Mononuclear cell (primary cell): ENCODE data around the gene FAM217A. TPM values are rescaled to one million over a fixed set of nuclear protein-coding genes. Genes with fewer than 3 reads are reported as not detected.

Source experiments
- H3K27me3 ChIP-seq: 2 replicates; pipeline ENCODE4 v1.6.0; 2011; ENCODE audit warnings: low read length, control low read depth; ENCODE audit not compliant: insufficient read depth
- H3K4me1 ChIP-seq: 2 replicates; pipeline ENCODE4 v1.5.1; 2011; ENCODE audit warnings: mild to moderate bottlenecking, low read length, control low read depth; ENCODE audit not compliant: insufficient read depth
- H3K4me3 ChIP-seq: 2 replicates; pipeline ENCODE4 v1.5.1; 2011; ENCODE audit warnings: mild to moderate bottlenecking, low read length, moderate library complexity
- H3K9me3 ChIP-seq: 2 replicates; pipeline ENCODE4 v1.5.1; 2011; ENCODE audit warnings: low read depth, mild to moderate bottlenecking, control low read depth, low read length
- total RNA-seq: library from RNA; depleted of rRNA; stranded (reverse); fragments of >200 nt; gene quantifications from one replicate; pipeline ENCODE4 v1.2.3, GENCODE V29; 2012

Gene FAM217A
- total RNA-seq, 1 donor: not detected

DNA sequence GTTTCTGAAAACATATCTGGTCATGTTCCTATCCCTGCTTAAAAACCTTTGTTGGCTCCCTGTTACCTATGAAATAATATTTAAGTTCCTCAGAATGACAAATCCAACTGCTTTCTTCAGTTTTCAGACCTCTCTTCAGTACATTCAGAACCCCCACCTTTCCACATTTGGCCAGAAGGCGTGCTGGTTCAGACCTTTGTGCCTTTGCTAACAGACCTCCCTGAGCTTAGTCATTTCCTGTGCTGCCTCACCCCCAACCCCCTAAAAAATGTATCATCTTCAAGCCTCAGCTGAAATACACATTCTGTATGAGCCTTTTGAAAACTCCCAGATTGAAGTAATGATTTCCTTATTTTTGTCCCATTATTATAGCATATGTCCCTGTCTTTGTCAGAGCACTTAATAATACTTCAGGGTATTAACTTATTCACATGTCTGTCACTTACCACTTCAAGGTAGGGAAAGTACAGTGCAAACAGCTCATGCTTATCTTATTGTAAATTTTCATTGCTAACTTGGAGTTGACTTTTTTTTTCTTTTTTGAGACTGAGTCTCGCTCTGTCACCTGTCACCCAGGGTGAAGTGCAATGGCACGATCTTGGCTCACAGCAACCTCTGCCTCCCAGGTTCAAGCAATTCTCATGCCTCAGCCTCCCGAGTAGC, 19.7 kb downstream of the FAM217A start:
- Histone ChIP-seq H3K27me3 (no peaks in the 10 kb centered on the region), H3K9me3 (no peaks in the 10 kb centered on the region), H3K4me1 (peaks cover 4% of the 10 kb centered on the region), H3K4me3 (no peak overlapping the region)

DNA sequence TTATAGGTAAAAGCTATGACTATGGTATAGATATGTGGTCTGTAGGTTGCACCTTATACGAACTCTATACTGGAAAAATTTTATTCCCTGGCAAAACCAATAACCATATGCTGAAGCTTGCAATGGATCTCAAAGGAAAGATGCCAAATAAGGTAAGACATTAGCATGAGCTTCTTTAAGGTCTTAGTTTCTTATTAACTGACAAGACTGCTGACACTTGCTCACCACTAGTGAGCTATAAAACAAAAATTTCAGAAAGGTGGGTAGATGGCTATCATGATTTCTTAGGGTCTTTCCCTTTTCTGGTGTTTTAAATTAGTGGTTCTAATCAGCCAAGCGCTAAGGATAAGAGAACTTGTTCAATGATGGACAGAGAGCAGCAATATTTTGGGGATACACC, 21.9 kb downstream of the FAM217A start:
- Histone ChIP-seq H3K4me1 (peaks cover 4% of the 10 kb centered on the region), H3K9me3 (no peaks in the 10 kb centered on the region), H3K27me3 (no peaks in the 10 kb centered on the region), H3K4me3 (no peak overlapping the region)

DNA sequence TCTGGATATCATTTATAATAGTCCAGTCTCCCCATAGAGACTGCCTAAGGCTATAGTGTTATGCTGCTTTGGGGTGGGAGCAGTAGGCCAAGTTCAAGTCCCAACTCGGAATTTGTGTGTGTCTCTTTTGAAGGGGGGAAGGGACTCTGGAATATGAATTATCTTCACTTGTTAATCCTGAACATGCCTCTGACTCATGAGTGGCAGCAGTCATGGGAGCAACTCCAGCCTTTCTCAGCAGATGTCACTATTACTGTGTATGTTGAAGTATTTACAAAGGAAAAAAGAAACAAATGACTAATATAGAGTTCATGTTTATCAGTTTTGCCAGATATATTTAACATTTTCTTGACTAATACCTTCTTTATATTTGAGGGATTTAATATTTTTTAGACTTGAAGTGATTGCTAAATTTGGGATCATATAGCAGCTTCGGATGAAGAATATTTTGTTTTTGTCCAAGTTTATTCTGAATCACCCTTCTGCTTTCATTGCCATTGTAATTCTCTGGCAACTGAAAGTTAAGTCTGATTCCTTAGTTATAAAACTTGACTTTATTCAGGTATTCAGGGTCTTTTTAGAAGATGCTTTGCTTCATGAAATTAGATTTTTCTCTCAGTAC, 23.4 kb downstream of the FAM217A start:
- H3K4me3 ChIP-seq: no peak overlapping the region
- H3K9me3 ChIP-seq: no peaks in the 10 kb centered on the region

DNA sequence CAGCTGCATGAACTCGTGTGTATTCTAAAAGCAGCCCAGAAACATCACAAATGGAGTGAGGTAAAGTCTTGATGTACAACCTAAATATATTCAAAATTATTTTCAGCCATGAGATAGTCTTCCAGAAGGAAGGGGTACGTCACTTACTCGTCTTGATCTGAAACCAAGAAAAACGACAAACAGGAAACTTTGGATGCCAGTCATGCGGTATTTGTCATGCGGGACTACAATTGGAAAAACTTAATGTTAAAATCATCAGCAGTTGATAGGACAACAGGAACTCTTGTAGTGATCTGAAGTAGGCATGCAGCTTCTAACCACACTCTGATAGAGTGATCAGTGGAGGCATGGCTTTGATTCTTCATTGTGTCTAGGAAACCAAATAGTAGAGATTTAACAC, 29.7 kb downstream of the FAM217A start:
- Histone ChIP-seq H3K27me3 (no peaks in the 10 kb centered on the region), H3K4me3 (no peak overlapping the region), H3K4me1 (no peaks in the 10 kb centered on the region), H3K9me3 (no peaks in the 10 kb centered on the region)

More for the DNA sequence above, 23.4 kb downstream of the FAM217A start:
- Histone ChIP-seq H3K27me3 (no peaks in the 10 kb centered on the region), H3K4me1 (peaks cover 4% of the 10 kb centered on the region)

DNA sequence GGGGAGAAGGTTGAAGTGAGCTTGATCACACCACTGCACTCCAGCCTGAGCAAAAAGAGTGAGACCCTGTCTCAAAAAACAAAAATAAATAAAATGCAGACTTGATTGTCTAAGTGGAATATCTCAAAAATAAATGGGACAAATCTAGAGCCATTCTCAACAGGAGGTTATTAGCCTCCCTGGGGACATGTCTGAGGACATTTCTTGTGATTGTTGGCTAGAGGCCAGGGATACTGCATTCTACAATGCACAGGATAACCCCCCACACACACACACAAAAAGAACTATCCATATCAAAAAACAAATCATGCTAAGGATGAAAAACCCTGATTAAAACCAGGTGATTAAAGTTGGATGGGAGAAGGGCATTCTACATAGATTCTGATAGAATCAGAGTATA, 37.5 kb downstream of the FAM217A start:
- H3K9me3 ChIP-seq: no peaks in the 10 kb centered on the region
- peaks cover 2% of the 10 kb centered on the region for H3K4me1 ChIP-seq
- no peaks in the 10 kb centered on the region for H3K27me3 ChIP-seq
- H3K4me3 ChIP-seq: no peak overlapping the region

DNA sequence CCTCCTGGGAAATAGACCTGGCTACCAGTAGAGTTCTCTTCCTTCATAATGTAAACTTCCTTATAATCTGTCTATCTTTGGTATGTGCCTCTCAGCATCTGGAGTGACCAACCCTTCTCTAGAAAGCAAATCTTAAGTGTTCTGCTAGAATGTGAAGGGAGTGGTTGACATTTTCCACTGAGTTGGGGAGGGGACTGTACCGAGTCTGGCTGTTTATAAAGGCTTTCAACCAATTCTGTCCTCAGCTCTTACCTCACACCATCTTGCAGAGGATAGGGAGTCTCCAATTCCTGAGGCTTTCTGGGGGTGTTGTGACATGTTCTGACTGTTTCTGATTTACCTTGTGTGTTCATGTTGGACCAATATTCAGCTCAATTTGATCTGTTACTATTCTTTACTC, 39.6 kb downstream of the FAM217A start:
- no peak overlapping the region for H3K4me3 ChIP-seq
- peaks cover 10% of the 10 kb centered on the region for H3K4me1 ChIP-seq
- no peaks in the 10 kb centered on the region for H3K9me3 ChIP-seq
- H3K27me3 ChIP-seq: no peaks in the 10 kb centered on the region

DNA sequence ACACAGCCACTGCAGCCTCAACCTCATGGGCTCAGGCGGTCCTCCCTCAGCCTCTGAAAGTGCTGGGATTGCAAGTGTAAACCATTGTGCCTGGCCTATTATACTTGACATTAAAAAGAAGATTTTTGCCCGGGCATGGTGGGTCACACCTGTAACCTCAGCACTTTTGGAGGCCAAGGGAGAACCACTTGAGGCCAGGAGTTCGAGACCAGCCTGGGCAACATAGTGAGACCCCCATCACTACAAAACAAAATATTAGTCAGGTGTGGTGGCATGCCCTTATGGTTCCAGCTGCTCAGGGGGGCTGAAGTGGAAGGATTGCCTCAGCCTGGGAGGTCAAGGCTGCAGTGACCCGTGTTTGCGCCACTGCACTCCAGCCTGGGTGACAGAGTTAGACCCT, 42.4 kb downstream of the FAM217A start:
- Histone ChIP-seq H3K4me1 (peaks cover 10% of the 10 kb centered on the region), H3K4me3 (no peak overlapping the region), H3K9me3 (no peaks in the 10 kb centered on the region), H3K27me3 (no peaks in the 10 kb centered on the region)

DNA sequence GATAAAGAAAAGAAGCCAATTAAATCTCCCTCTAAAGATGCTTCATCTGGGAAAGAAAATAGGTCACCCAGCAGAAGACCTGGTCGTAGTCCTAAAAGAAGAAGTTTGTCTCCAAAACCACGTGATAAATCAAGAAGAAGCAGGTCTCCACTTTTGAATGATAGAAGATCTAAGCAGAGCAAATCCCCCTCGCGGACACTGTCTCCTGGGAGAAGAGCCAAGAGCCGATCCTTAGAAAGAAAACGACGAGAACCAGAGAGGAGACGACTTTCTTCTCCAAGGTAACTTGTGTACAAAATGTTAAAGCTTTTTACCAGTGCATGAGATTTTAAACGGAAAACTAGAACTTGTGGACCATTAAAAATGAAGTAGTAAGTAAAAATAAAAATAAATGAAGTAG, 46.5 kb downstream of the FAM217A start:
- Histone ChIP-seq H3K9me3 (no peaks in the 10 kb centered on the region), H3K4me1 (peaks cover 33% of the 10 kb centered on the region), H3K4me3 (no peak overlapping the region), H3K27me3 (no peaks in the 10 kb centered on the region)

DNA sequence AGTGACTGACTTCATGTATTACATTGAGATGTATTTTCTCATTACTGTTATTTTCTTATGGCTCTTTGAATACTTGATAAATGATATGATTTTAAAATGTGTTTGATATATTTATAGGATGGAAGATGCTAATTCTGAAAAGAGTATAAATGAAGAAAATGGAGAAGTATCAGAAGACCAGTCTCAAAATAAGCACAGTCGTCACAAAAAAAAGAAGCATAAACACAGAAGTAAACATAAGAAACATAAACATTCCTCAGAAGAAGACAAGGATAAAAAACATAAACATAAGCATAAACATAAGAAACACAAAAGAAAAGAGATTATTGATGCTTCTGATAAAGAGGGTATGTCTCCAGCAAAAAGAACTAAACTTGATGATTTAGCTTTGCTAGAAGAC, 47.5 kb downstream of the FAM217A start:
- peaks cover 35% of the 10 kb centered on the region for H3K4me1 ChIP-seq
- no peak overlapping the region for H3K4me3 ChIP-seq
- no peaks in the 10 kb centered on the region for H3K27me3 ChIP-seq
- H3K9me3 ChIP-seq: no peaks in the 10 kb centered on the region

DNA sequence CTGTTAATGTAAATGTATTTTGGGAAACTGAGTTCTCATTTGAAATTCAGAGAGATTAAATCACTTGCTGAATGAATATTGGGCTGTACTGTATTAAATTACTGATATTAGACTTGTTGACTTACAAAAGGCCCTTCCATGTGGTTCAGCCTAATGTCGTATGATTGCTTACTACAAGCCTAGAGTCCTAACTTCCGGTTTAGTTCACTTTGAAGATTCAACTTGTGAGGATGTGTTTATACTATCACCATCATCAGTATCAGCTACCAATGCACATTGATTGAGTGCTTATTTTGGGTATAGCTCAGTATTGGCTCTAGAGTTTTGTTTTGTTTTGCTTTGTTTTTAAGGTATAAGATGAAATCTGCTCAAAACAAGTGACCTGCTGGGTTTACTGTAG, 48.3 kb downstream of the FAM217A start:
- Histone ChIP-seq H3K9me3 (no peaks in the 10 kb centered on the region), H3K4me3 (no peak overlapping the region), H3K27me3 (no peaks in the 10 kb centered on the region), H3K4me1 (peaks cover 33% of the 10 kb centered on the region)

DNA sequence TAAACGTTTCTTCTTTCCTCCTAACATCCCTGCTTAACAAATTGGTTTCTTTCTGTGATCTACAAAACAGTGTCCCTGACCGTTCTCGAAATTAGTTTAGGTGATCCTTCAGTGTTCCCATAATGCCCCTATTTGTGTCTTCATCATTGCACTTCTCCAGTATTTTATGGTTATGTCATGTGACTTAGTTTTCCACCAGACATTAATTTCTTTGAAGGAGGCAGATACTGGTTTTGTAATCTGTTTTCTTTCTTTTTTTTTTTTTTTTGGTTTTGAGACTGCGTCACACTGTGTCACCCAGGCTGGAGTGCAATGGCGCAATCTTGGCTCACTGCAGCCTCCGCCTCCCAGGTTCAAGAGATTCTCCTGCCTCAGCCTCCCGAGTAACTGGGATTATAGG, 49.2 kb downstream of the FAM217A start:
- H3K4me3 ChIP-seq: no peak overlapping the region
- peaks cover 32% of the 10 kb centered on the region for H3K4me1 ChIP-seq
- H3K9me3 ChIP-seq: no peaks in the 10 kb centered on the region
- no peaks in the 10 kb centered on the region for H3K27me3 ChIP-seq

DNA sequence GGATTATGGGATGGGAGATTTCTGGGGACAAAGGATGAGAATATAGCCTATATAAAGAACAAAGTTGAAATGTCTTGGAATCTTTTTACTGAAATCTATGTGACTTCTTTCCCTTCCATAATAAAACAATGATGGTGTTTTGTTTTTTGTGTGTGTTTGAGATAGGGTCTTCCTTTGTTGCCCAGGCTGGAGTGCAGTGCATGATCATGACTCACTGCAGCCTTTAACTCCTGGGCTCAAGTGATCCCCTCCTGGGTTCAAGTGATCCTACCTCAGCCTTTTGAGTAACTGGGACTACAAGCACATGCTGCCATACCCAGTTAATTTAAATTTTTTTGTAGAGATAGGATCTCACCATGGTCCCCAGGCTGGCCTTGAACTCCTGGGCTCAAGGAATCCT, 50.9 kb downstream of the FAM217A start:
- no peak overlapping the region for H3K4me3 ChIP-seq
- H3K4me1 ChIP-seq: peaks cover 47% of the 10 kb centered on the region
- H3K9me3 ChIP-seq: no peaks in the 10 kb centered on the region
- H3K27me3 ChIP-seq: no peaks in the 10 kb centered on the region

DNA sequence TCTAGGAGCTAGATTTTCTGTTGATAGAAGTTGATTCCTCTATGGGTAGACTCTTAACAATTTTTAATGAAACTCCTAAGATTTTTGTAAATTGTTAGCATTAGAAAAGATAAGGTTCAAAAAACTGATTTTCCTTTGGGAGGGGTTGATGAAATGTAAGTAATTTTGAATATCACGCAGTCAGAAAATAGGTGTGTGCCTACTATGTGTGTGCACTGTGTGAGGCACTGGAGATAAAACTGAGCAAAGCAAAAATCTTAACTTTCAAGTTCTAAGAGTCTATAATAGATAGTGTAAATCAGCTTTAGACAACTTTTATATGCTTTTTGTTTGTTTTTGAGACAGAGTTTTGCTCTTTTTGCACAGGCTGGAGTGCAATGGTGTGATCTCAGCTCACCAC, 53.3 kb downstream of the FAM217A start:
- peaks cover 61% of the 10 kb centered on the region for H3K4me1 ChIP-seq
- no peaks in the 10 kb centered on the region for H3K27me3 ChIP-seq
- no peaks in the 10 kb centered on the region for H3K9me3 ChIP-seq
- H3K4me3 ChIP-seq: no peak overlapping the region

DNA sequence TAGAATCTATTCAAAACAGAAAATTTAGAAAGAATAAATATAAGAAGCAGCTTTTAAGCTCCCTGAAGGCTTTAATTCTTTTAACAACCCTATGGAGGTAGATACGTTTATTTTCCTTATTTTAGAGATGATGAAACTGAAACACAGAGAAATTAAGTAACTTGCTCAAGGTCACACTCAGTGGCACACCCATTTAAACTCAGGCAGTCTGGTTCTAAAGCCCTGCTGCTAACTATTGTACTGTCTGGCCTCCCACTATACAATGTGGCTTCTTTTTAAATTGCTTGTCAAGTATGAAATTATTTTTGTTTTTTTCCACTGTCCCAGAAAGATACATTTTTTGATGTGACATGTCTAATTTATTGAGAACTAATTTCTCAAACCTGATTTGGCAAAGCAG, 55.7 kb downstream of the FAM217A start:
- Histone ChIP-seq H3K4me3 (no peak overlapping the region), H3K4me1 (peaks cover 62% of the 10 kb centered on the region), H3K27me3 (no peaks in the 10 kb centered on the region), H3K9me3 (no peaks in the 10 kb centered on the region)

DNA sequence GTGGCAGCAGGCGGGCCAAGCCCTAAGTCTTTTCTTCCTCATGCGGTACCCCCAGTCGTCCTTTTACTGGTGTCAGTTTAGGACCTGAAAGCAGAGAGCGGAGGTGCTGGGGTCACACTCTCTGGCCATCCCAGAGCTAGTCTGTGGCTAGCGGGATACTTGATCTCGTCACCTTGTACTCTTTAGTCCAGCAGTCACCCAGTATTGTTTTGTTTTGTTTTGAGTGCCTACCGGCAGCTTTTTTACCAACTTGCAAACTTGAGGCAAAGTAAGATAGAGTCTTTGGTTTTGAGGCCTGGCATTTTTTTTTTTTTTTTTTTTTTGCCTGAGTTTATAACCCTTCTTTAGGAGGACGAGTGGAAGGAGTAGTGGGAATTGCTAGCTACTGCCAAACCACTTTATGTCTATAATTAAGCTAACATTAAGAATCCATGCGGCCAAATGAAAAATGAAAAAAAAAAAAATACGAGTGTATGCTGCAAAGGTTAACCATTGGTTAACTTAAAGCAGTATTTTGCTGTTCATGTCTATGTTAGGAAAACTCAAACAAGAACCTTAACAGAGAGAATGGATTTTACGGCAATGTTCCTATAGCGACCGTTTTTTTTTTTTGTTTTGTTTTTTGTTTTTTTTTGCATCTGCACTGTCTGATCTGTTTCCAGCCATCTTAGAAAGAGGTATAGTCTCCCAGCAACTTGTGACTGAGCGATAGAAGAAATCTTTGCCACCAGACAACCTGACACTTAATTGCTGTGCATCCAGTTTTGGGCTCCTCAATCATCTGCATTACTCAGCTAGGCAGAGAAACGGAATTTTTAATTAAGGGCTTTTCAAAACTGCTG, 56.9 kb downstream of the FAM217A start:
- Histone ChIP-seq H3K9me3 (no peaks in the 10 kb centered on the region), H3K27me3 (no peaks in the 10 kb centered on the region), H3K4me1 (peaks cover 62% of the 10 kb centered on the region), H3K4me3 (peak overlapping the region; percentile 63)
